ENCODE data around the gene BNIP3. TPM values are rescaled to one million over a fixed set of nuclear protein-coding genes. Genes with fewer than 3 reads are reported as not detected.

The BNIP3 gene
- polyA plus RNA-seq, 3 donors, result 3.2 to 7.2 (median 4.6) TPM

DNA sequence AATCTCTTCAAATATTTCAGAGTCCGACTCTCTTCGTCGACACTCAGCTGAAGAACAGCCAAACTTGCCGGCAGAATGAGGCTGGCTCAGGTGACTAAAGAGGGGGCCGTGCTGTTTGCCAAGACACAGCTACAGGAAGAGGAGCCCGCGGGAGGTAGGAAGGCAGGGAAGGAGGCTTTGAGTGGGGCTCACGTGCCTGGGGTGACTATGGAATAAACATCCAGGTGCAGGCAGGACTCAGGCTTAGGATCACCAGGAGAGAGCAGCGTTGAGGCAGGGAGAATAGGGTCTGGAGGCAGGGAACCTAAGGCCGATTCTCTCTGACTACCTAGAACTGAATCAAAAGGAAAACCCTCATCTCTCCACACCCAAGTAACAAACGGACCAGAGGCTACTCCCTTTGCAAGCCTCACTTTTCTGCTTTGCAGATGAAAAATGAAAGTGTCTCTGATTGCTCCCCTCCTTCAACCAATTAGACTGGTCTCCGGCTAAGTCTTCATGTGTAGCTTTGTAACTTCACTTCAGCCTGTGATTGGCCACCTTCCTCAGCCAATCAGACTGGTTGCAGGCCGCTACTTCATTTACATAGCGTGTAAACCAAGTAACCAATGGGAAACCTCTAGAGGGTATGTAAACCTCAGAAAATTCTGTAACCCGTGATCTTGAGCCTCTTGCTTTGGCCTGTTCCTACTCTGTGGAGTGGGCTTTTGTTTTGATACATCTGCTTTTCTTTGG lies 19.7 kb upstream of the BNIP3 start:
- no peak overlapping the region for H3K9ac ChIP-seq (ENCODE audit: insufficient read depth, low read length, poor library complexity, severe bottlenecking)
- H3K36me3 Mint-ChIP-seq, result no peaks in the 10 kb centered on the region
- no peak for DNase-seq

GRCh38 chr10:131998845-131999681 lies 17.3 kb upstream of the BNIP3 start:
- Histone ChIP-seq H3K4me1 (ENCODE audit: control insufficient read depth in 1 of 2, insufficient read depth in 2 of 2, low read length in 2 of 2) (no peaks in the 10 kb centered on the region), H2AFZ (ENCODE audit: insufficient read depth, low read depth, low read length, poor library complexity, severe bottlenecking) (no peak overlapping the region), H3K9me3 (replicated peaks in 1 of 2; ENCODE audit: control insufficient read depth in 1 of 2, insufficient read depth in 1 of 2, low read length in 2 of 2) (no peaks in the 10 kb centered on the region), H3K27me3 (ENCODE audit: control insufficient read depth in 2 of 2, insufficient read depth in 2 of 2, low read length in 2 of 2) (no peaks in the 10 kb centered on the region), H3K27ac (ENCODE audit: low read depth in 1 of 2, low read length in 2 of 2) (no peak overlapping the region), H3K79me2 (ENCODE audit: insufficient read depth, low read length) (no peaks in the 10 kb centered on the region), H3K9ac (ENCODE audit: insufficient read depth, low read length, poor library complexity, severe bottlenecking) (no peak overlapping the region), H3K4me3 (replicated peaks in 1 of 3; ENCODE audit: low read depth in 2 of 3, low read length in 3 of 3) (no peak overlapping the region), H4K20me1 (ENCODE audit: insufficient read depth, low read length) (no peaks in the 10 kb centered on the region), H3K4me2 (replicated peaks; ENCODE audit: extremely low read depth, low read length, poor library complexity, severe bottlenecking) (no peak overlapping the region), H3K36me3 (replicated peaks in 1 of 2; ENCODE audit: control insufficient read depth in 1 of 2, insufficient read depth in 2 of 2, low read length in 2 of 2) (no peaks in the 10 kb centered on the region)
- no peak overlapping the region for H3K27ac Mint-ChIP-seq
- peaks cover 5 to 10% (median 6%) of the 10 kb centered on the region in 3 donors for H3K27me3 Mint-ChIP-seq (ENCODE audit: low read depth in 3 of 3)
- no peak overlapping the region for H3K4me3 Mint-ChIP-seq
- 89% methylated on average over 17 of the region's 18 CpGs for WGBS (ENCODE audit: insufficient coverage)
- TF ChIP-seq, protein P1, sequence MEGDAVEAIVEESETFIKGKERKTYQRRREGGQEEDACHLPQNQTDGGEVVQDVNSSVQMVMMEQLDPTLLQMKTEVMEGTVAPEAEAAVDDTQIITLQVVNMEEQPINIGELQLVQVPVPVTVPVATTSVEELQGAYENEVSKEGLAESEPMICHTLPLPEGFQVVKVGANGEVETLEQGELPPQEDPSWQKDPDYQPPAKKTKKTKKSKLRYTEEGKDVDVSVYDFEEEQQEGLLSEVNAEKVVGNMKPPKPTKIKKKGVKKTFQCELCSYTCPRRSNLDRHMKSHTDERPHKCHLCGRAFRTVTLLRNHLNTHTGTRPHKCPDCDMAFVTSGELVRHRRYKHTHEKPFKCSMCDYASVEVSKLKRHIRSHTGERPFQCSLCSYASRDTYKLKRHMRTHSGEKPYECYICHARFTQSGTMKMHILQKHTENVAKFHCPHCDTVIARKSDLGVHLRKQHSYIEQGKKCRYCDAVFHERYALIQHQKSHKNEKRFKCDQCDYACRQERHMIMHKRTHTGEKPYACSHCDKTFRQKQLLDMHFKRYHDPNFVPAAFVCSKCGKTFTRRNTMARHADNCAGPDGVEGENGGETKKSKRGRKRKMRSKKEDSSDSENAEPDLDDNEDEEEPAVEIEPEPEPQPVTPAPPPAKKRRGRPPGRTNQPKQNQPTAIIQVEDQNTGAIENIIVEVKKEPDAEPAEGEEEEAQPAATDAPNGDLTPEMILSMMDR (IDR thresholded peaks at IDR 0.05), result no peak
- no peak for DNase-seq
- H3K4me1 Mint-ChIP-seq, result no peaks in the 10 kb centered on the region
- no peaks in the 10 kb centered on the region for H3K36me3 Mint-ChIP-seq
- H3K9me3 Mint-ChIP-seq, result peaks cover 0 to 3% (median 0%) of the 10 kb centered on the region in 7 donors
- intact Hi-C loops (cut with micrococcal nuclease), result no loop called here

More for the DNA sequence above, 19.7 kb upstream of the BNIP3 start:
- WGBS (ENCODE audit: insufficient coverage), result 80% methylated on average over 12 of the region's 15 CpGs
- no peak overlapping the region for H3K4me2 ChIP-seq (replicated peaks; ENCODE audit: extremely low read depth, low read length, poor library complexity, severe bottlenecking)
- peak overlapping the region in 1 of 7 donors; percentile 23 for H3K27ac Mint-ChIP-seq
- no peak overlapping the region for H2AFZ ChIP-seq (ENCODE audit: insufficient read depth, low read depth, low read length, poor library complexity, severe bottlenecking)
- no peak overlapping the region for H3K4me3 Mint-ChIP-seq
- no peaks in the 10 kb centered on the region for H3K4me1 ChIP-seq (ENCODE audit: control insufficient read depth in 1 of 2, insufficient read depth in 2 of 2, low read length in 2 of 2)
- peaks cover 8% of the 10 kb centered on the region in 2 donors for H3K9me3 ChIP-seq (replicated peaks in 1 of 2; ENCODE audit: control insufficient read depth in 1 of 2, insufficient read depth in 1 of 2, low read length in 2 of 2)
- H3K4me1 Mint-ChIP-seq, result peaks cover 1% of the 10 kb centered on the region
- peaks cover 3 to 14% (median 10%) of the 10 kb centered on the region in 3 donors for H3K27me3 Mint-ChIP-seq (ENCODE audit: low read depth in 3 of 3)
- no peaks in the 10 kb centered on the region for H4K20me1 ChIP-seq (ENCODE audit: insufficient read depth, low read length)
- H3K9me3 Mint-ChIP-seq, result peaks cover 5 to 17% (median 9%) of the 10 kb centered on the region in 7 donors
- H3K79me2 ChIP-seq (ENCODE audit: insufficient read depth, low read length), result no peaks in the 10 kb centered on the region
- intact Hi-C loops (cut with micrococcal nuclease), result no loop called here
- TF ChIP-seq, protein P1 (IDR thresholded peaks at IDR 0.05), result no peak
- no peaks in the 10 kb centered on the region for H3K36me3 ChIP-seq (replicated peaks in 1 of 2; ENCODE audit: control insufficient read depth in 1 of 2, insufficient read depth in 2 of 2, low read length in 2 of 2)
- H3K27ac ChIP-seq (ENCODE audit: low read depth in 1 of 2, low read length in 2 of 2), result no peak overlapping the region
- H3K27me3 ChIP-seq (ENCODE audit: control insufficient read depth in 2 of 2, insufficient read depth in 2 of 2, low read length in 2 of 2), result no peaks in the 10 kb centered on the region
- H3K4me3 ChIP-seq (replicated peaks in 1 of 3; ENCODE audit: low read depth in 2 of 3, low read length in 3 of 3), result no peak overlapping the region

Data from CD14-positive monocyte (primary cell).